Thoracic aorta (tissue), 2 donors: ENCODE results near the gene UBE2V1. TPM values are rescaled to one million over a fixed set of nuclear protein-coding genes. Genes with fewer than 3 reads are reported as not detected.

Experiments used
- ATAC-seq: fragments of 150-250 bp; one replicate; pipeline ENCODE4 v1.8.0; 2017; ENCODE audit warnings: low read depth; ENCODE audit not compliant: insufficient number of reproducible peaks, low FRiP score
- DNase-seq: peaks from one replicate; pipeline ENCODE4 v3.0.0-alpha.2; 2020; ENCODE audit warnings: low spot score
- H3K27ac ChIP-seq, 2 donors: fragments of 200-600 bp; sonication (generic); 1 replicate in 1 of 2; 2 replicates in 1 of 2; pipeline ENCODE4 v1.5.1; 2016; ENCODE audit warnings: mild to moderate bottlenecking in 2 of 2, moderate library complexity in 2 of 2
- H3K27me3 ChIP-seq: fragments of 200-600 bp; sonication (generic); replicated peaks from 2 replicates; pipeline ENCODE4 v1.6.0; 2016; ENCODE audit warnings: mild to moderate bottlenecking; ENCODE audit not compliant: insufficient read depth
- H3K36me3 ChIP-seq: fragments of 200-600 bp; sonication (generic); one replicate; pipeline ENCODE4 v1.5.1; 2016
- H3K4me1 ChIP-seq, 2 donors: fragments of 200-600 bp; sonication (generic); 1 replicate in 1 of 2; 2 replicates in 1 of 2; pipeline versions ENCODE4 v1.5.1 to v1.6.0; 2016; ENCODE audit warnings: low read depth in 2 of 2, mild to moderate bottlenecking in 1 of 2; ENCODE audit not compliant: control insufficient read depth in 1 of 2
- H3K4me3 ChIP-seq: fragments of 200-600 bp; sonication (generic); 2 replicates; pipeline ENCODE4 v1.5.1; 2016; ENCODE audit warnings: mild to moderate bottlenecking
- H3K9me3 ChIP-seq: fragments of 200-600 bp; sonication (generic); 2 replicates; pipeline ENCODE4 v1.5.1; 2016
- total RNA-seq, 2 donors: library from RNA; depleted of rRNA; stranded (reverse); fragments of >200 nt; gene quantifications; one replicate each; pipeline versions ENCODE4 v1.1.0 to v1.2.3, GENCODE V29; 2016
- TF ChIP-seq, protein P1 (sequence below): fragments of 200-600 bp; sonication (generic); IDR thresholded peaks from one replicate; pipeline ENCODE4 v1.5.1; 2019; ENCODE audit warnings: antibody characterized with exemption

The UBE2V1 gene
- total RNA-seq, 2 donors from 2014 or later: 91.7 to 98.4 TPM

DNA sequence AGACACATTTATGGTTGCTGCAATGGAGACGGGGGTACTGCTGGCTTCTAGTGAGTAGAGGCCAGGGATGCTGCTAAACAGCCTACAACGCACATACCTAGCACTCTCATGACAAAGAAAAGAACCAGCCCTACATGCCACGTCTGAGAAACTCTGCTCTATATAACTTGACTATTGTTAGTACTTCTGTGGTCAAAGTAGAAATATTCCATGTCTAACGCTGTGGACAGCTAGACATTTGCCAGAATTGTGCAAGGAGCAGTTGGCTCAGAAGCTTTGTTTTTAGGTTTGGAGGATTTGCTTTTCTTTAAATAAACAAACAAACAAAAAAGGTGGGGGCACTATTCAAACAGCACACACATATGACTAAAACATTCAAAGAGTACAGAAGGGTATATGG, 20.5 kb downstream of the UBE2V1 start:
- Histone ChIP-seq H3K4me3 (no peak overlapping the region), H3K27me3 (no peaks in the 10 kb centered on the region), H3K36me3 (peaks cover 11% of the 10 kb centered on the region), H3K9me3 (no peaks in the 10 kb centered on the region), H3K4me1 (peaks cover 0 to 3% of the 10 kb centered on the region in 2 donors), H3K27ac (no peak overlapping the region)
- DNase-seq (no peak), ATAC-seq (no peak)
- TF ChIP-seq, protein P1, sequence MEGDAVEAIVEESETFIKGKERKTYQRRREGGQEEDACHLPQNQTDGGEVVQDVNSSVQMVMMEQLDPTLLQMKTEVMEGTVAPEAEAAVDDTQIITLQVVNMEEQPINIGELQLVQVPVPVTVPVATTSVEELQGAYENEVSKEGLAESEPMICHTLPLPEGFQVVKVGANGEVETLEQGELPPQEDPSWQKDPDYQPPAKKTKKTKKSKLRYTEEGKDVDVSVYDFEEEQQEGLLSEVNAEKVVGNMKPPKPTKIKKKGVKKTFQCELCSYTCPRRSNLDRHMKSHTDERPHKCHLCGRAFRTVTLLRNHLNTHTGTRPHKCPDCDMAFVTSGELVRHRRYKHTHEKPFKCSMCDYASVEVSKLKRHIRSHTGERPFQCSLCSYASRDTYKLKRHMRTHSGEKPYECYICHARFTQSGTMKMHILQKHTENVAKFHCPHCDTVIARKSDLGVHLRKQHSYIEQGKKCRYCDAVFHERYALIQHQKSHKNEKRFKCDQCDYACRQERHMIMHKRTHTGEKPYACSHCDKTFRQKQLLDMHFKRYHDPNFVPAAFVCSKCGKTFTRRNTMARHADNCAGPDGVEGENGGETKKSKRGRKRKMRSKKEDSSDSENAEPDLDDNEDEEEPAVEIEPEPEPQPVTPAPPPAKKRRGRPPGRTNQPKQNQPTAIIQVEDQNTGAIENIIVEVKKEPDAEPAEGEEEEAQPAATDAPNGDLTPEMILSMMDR: no peak

DNA sequence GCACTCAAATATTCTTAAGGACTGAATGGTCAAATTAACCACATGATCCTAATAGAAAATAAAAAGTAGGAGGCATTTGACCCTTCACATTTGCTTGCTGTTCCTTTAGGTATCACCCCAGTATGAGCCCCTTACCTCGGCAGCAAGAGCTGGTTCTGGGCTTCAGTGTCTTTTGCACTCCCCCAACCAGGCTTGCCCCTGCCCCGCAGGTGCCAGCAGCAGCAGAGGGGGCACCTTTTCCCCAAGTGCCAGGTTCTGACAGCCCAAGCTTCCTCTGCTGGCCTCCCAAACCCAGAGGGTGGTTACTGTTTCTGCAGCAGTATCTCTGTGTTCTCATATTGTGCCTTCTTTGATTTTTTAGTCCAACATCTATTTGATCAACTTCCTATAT, 23.2 kb downstream of the UBE2V1 start:
- no peak for DNase-seq
- Histone ChIP-seq H3K27ac (no peak overlapping the region), H3K4me1 (peaks cover 6 to 17% of the 10 kb centered on the region in 2 donors), H3K4me3 (no peak overlapping the region), H3K9me3 (no peaks in the 10 kb centered on the region), H3K36me3 (peaks cover 5% of the 10 kb centered on the region), H3K27me3 (no peaks in the 10 kb centered on the region)
- TF ChIP-seq, protein P1: no peak
- ATAC-seq: no peak

DNA sequence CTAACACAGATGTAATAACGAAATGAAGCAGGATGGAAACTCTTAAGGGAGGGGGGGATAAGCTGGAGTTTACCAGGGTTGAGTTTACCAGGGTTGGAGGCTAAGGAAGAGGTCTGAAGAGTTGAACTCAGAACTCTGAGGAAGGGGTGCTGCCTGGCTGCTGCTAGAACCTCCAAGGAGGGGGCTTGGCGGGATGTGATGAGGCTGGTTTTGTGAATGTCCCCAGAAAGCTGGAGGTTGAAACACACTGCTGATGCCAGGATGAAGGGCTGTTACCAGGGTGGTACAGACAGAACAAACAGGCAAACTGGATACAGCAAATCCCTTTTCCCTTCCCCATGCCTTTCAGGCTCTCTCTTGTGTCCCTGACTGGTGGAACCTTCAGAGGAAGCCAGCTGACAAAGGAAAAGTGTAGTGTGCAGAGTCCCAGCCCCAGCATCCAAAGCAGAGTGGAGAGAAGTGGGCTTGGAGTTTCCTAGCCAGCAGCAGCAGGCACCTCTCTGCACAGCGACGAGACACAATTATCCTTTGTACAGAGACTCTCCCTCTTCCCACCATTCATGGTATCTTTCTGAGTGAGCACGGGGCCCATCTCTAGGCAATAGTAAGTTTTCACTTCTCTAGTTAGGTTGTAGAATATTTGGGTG, 23.7 kb downstream of the UBE2V1 start:
- Histone ChIP-seq H3K4me1 (peaks cover 6 to 17% of the 10 kb centered on the region in 2 donors), H3K4me3 (no peak overlapping the region), H3K9me3 (no peaks in the 10 kb centered on the region), H3K36me3 (peaks cover under 1% of the 10 kb centered on the region), H3K27me3 (no peaks in the 10 kb centered on the region), H3K27ac (no peak overlapping the region)
- no peak for DNase-seq
- TF ChIP-seq, protein P1: no peak
- ATAC-seq: no peak

DNA sequence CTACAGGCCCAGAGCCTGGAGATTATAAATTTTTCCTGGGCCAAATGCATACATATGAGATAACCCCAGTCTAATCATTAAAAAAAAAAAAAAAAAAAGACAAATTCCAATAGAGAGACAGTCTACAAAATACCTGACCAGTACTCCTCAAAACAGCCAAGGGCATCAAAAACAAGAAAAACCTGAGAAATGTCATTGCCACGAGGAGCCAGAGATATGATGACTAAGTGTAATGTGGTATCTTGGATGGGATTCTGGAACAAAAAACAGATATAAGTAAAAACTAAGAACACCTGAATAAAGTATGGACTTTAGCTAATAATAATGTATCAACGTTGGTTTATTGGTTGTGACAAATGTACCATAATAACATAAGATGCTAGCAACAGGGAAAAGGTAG, 24.9 kb downstream of the UBE2V1 start:
- H3K9me3 ChIP-seq: no peaks in the 10 kb centered on the region
- DNase-seq: no peak
- TF ChIP-seq, protein P1: no peak
- ATAC-seq: no peak
- no peaks in the 10 kb centered on the region for H3K27me3 ChIP-seq
- H3K4me1 ChIP-seq: peaks cover 6 to 17% of the 10 kb centered on the region in 2 donors
- H3K36me3 ChIP-seq: no peaks in the 10 kb centered on the region
- H3K27ac ChIP-seq: no peak overlapping the region
- H3K4me3 ChIP-seq: no peak overlapping the region

DNA sequence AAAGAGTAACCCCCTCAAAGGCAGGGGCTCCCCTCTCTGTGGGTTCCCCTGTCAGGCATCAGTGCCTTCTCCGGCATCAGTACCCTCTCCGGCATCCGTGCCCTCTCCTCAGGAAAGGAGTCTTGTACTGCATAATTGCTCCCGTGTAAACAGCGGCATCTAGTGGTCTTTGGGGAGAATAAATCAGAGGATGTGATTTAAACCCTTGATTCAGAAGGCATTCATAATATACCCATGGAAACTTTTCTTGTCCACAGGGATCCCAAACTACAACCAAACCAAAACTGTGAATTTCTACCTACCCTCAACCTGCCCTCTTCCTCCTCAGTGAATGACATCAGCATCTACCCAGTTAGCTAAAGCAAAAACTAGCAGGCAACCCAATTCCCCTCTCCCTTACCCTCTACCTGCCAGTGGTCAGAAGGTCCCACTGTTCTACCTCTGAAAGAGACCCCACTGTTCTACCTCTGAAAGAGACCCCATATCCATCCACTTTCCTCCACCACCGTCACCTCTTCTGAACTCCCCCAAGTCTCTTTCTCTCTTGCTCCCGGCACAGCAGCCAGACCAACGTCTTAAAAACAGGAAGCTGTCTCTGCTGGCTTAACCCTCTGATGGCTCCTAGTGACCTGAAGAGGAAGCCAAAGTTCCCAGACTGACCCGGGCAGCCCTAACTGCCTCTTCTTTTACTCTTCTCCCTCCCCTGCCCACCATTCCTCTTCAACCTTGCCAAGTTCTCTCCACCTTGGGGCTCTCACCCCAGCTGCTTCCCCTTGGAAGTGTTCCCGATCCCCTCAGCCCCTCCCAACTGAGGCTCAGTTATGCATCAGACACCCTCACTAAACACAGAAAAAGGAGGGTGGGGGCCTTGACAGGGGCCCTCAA, 27.2 kb downstream of the UBE2V1 start:
- Histone ChIP-seq H3K4me1 (peaks cover 6 to 17% of the 10 kb centered on the region in 2 donors), H3K27me3 (no peaks in the 10 kb centered on the region), H3K9me3 (no peaks in the 10 kb centered on the region), H3K4me3 (peak overlapping the region; percentile 48), H3K27ac (no peak overlapping the region), H3K36me3 (peaks cover 4% of the 10 kb centered on the region)
- ATAC-seq (peak; percentile 68), DNase-seq (no peak)
- TF ChIP-seq, protein P1: peak; percentile 70
